Kidney capillary endothelial cell (primary cell): ENCODE measurements around the gene CAMKMT.
"Not testable (repeated sequence)": the region's sequence is repeated elsewhere in the genome, so short reads cannot be mapped to it uniquely, and the experiment has no call there.

Experiments used
- DNase-seq: peaks from one replicate; pipeline ENCODE4 v3.0.0-alpha.2; 2018; ENCODE audit warnings: low spot score

Gene CAMKMT

DNA sequence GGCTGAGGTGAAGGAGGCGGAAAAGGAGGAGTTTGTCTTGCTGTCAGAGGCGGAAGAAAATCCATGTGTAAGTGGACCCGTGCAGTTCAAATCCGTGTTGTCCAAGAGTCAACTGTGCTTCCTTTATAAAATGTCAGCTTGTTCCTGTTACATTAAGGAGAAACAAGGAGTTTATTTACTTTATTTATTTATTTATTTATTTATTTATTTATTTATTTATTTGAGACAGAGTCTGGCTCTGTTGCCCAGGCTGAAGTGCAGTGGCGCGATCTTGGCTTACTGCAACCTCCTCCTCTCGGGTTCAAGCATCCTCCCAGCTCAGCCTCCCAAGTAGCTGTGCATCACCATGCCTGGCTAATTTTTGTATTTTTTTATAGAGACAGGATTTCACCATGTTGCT lies 143.9 kb downstream of the CAMKMT start:
- not testable (repeated sequence) for DNase-seq

DNA sequence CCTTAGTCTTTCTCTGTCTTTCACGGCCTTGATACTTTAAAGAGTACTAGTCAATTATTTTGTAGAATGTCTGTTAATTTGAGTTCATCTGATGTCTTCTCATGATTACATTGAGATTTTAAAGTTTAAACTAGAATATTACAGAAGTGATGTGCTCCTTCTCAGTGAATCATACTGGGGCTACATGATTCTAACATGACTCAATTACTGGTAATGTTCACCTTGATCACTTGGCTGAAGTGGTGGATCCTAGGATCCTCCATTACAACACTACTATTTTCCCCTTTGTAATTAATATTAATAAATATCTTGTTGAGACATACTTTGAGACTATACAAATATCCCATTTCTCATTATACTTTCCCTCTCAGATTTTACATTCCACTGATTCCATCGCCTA lies 148.5 kb downstream of the CAMKMT start:
- no peak for DNase-seq

DNA sequence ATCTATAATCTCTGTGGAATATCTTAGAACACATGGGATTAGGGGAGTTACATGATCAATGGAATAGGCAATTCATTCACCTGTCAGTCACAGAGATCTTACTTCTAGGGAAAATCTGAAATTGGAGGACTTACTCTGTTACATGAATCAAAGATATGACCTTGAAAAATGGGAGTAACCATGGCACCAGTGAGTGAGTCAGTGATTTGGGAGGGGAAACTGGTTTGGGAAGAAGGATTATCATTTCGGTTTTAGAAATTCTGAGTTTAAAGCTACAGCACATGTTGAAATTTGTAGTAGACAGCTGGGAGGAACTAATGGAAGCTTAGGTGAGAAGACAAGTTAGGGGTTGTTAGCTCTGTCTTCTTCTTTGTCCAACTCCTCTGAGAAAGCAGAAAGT lies 153.7 kb downstream of the CAMKMT start:
- DNase-seq = no peak

DNA sequence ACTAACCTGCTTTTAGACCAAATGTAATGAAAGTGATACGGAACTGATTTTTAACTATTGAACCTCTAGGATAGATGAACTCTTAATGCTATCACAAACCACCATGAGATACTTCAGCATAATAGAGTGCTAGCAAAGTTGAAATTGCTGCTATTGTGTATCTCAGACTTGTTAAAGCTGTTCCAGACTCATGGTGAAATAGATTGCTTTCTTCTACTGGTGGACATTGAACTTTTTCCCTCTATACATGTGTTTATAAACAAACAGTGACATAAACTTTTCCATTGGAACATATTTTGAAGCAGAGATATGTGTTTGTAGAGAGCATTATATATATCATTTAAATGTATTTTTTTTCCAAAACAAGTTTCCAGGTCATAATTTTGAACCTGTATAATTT lies 157.3 kb downstream of the CAMKMT start:
- DNase-seq = no peak

GRCh38 chr2:44522846-44523245 lies 161.1 kb downstream of the CAMKMT start:
- no peak for DNase-seq

GRCh38 chr2:44524347-44524926 lies 162.7 kb downstream of the CAMKMT start:
- DNase-seq = no peak

- no peak for DNase-seq
These were observed 164.6 kb downstream of the CAMKMT start for GRCh38 chr2:44526352-44526751.

- no peak for DNase-seq
These were observed 166.8 kb downstream of the CAMKMT start for GRCh38 chr2:44528595-44528994.

GRCh38 chr2:44529448-44529847 lies 167.7 kb downstream of the CAMKMT start:
- DNase-seq = no peak

DNA sequence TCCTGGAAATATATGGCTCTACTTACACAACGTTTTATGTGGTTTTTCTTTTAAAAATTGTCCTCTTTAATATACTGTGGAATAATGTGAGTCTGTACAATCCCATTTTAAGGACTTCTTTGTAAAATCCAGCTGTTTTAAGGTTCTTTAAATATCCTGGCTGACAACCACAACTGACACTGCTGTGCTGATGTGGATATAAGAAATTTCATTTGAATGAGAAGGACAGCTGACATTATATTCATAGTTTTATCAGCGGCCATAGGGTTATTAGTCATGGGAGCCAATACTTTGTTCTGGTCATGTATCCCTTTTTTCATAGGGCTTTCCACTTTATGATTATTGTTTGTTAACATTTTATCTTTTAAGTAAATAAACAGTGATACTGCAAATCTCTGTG lies 169.5 kb downstream of the CAMKMT start:
- DNase-seq = no peak

- no peak for DNase-seq
These were observed 170.3 kb downstream of the CAMKMT start for GRCh38 chr2:44532031-44532430.

DNA sequence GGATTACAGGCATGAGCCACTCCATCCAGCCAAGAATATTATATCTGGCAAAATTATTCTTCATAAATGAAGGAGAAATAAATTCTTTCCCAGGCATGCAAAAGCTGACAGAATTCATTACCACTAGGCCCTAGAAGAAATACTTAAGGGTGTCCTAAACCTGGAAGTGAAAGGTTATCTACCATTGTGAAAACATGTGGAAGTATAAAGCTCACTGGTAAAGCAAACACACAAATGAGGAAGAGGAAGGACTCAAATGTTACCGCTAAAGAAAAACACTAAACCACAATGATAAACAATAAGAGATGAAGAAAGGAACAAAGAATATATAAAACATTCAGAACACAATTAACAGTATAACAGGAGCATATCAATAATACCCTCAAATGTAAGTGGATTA lies 171.8 kb downstream of the CAMKMT start:
- DNase-seq = no peak

- DNase-seq = no peak
These were observed 173.6 kb downstream of the CAMKMT start for GRCh38 chr2:44535376-44535775.

- no peak for DNase-seq
These were observed 175.5 kb downstream of the CAMKMT start for GRCh38 chr2:44537264-44537663.

DNA sequence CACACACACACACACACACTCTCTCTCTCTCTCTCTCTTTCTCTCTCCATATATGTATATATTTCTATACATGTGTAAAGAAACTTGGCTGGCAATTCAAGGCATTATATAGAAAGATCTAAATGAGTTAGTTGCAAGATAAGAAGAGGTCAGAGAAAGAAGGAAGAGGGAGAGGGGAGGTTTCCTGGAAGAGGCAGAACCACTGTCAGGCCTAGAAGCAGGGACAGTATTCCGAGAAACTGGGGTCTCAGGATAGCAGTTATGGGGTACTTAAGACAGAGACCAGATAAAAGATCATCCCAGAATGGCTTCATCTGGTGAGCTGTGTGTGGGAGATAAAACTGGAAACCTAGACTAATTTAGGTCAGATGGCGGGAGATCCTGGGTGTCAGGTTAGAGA lies 180.8 kb downstream of the CAMKMT start:
- no peak for DNase-seq

GRCh38 chr2:44543773-44544725 lies 182.3 kb downstream of the CAMKMT start:
- no peak for DNase-seq

DNA sequence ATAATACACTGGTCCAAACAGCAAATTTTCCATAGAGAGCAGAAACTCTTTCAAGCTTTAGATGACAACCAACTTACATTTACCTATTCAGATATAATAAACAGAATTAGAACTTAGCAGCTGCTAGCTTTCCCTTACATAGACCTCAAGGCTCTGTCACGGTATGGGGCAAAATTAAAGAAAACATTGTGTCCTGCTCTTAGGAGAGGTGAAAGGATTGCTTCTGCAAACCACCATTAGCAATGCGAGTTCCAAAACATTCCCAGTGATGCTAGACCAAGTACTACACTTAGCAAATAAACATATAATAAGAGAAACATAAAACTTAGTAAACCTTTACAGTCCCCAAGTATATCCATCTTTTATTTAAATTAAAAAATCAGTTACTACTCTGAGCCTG lies 183.3 kb downstream of the CAMKMT start:
- DNase-seq = no peak

GRCh38 chr2:44546459-44547127 lies 184.8 kb downstream of the CAMKMT start:
- DNase-seq = no peak

- no peak for DNase-seq
These were observed 186.0 kb downstream of the CAMKMT start for GRCh38 chr2:44547718-44548117.

DNA sequence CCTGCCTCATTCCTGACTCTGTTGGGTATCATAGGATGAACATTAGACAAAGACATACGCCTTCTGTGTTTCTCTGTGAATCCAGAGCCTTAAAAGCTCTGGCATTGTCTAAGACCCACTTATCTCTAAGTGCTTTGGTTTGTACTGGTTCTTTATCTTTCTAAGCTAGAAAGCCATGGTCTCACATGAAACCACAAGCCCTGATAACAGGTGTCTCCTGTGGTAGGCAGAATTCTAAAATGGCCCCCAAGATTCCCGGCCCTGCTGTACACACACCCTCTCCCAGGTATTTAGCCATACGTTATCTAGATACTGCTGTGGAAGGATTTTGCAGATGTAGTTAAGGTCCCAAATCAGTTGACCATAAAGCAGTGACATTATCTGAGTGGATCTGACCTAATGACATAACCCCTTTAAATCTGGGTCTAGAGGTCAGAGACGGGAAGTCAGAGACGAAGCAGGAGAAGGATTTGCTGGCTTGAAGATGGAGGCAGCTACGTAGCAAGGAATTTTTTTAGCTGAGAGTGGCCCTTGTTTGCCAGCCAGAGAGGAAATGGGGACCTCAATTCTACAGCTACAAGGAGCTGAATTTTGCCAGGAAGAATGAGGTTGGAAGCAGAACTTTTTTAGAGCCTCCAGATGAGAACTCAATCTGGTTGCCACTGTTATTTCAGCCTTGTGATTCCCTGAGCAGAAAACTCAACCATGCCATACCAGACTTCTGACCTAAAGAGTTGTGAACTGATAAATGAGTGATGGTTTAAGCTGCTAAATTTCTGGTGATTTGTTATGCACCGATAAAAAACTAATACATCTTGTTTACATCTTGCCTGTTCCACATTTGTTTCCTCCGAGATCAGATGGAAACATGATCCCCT lies 186.7 kb downstream of the CAMKMT start:
- no peak for DNase-seq

- DNase-seq = peak; percentile 78
These were observed 187.3 kb downstream of the CAMKMT start for GRCh38 chr2:44549099-44549471.

DNA sequence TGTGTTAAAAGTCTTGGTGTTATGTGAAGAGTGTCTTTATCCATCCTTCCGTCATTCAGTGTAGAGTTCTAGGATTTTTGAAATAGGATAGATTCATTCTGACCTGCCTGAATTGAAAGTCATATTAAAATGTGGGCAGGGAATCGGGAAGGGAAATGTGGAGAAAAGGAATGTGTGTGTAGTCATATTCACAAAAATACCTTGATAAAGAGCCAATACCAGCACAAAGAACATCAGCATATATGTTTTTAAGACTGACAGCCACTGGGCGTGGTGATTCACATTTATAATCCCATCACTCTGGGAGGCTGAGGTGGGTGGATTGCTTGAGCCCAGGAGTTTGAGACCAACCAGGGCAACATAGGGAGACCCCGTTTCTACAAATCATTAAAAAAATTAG lies 188.1 kb downstream of the CAMKMT start:
- no peak for DNase-seq
